DMS79 (cell line): ENCODE results near the gene SIPA1L3.
"Not testable (repeated sequence)": the region's sequence is repeated elsewhere in the genome, so short reads cannot be mapped to it uniquely, and the experiment has no call there.

Experiments
- DNase-seq: peaks from one replicate; lab custom pipeline; 2025; lab: John Stamatoyannopoulos, UW

SIPA1L3 gene

GRCh38 chr19:38213469-38213868, 306.5 kb downstream of the SIPA1L3 start:
- DNase-seq = no peak

DNA sequence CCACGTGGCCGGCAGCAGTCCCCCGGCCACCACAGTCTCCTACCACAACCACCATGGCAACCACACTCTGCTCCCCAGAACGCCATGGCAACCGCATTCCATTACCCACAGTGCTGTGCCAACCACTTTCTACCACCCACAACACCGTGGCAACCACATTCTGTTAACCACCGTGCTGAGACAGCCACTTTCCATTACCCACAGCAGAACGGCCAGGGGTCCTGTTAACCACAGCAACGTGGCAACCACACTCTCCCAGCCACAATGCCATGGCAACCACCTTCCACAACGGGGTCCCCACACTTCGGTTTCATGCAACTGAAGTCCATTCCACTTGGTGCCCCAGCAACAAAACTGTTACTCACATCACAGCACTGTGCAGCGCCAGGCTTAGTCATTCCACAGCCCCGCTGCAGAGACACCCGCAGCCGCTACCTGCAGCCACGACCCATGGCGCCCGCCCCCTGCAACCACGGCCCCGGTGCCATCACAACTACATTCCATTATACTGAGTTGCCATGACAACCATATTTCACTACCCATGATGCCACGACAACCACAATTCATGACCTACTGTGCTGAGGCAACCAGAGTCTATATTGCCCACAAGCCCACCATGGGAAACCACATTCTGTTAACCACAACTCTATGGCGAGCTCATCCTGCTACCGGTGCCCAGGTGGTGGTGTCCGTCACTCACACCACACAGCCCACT, 307.1 kb downstream of the SIPA1L3 start:
- no peak for DNase-seq

DNA sequence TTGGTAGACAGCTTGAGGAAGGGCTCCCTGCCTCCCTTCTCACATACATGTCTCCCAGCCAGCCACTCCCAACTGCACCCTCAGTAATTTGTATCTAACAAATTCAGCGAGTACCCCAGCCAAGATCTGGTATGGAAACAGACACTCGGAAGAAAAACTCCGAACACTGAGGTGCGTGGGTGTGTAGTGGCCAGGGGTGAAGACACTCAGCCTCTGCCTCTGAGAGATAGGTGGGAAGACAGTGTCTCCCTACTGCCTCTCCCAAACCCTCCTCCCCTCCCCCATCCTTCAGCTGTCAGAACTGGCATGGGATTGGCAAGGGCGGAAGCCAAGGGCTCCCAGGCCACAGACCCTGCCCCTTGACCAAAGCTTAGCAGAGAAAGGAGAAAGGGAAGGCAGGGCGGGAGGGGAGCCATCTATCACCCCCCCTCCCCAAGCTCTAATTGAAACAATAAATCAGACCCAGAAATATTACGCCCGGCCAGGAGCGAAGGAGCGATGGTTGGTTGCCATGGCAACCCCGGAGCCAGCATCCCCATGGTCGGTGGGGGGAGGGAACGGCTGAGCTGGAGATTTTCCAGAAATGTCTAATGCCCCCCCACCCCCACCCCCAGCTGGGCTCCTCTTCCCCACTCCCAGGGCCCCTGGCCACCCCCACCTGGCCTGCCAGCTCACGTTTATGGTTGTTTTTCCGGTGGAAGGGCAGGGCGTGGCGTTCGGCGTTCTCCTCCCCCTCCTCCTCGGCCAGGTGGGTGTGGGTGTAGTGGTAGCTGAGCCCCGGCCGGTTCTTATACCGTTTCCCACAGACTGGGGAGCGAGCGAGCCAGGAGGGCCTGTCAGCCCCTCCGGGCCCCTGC, 310.0 kb downstream of the SIPA1L3 start:
- DNase-seq = no peak

GRCh38 chr19:38218204-38218603, 311.2 kb downstream of the SIPA1L3 start:
- DNase-seq = no peak

GRCh38 chr19:38219221-38219620, 312.2 kb downstream of the SIPA1L3 start:
- DNase-seq = no peak

DNA sequence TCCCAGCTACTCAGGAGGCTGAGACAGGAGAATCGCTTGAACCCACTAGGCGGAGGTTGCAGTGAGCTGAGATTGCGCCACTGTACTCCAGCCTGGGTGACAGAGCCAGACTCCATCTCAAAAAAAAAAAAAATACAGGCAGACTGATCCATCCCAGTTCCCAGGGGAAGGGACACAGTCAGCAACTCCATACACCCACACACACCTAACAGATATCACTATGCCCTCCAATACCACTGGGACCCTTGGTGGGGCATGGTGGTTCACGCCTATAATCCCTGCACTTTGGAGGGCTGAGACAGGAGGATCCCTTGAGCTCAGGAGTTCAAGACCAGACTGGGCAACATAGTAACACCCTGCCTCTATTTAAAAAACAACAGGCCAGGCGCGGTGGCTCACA, 314.4 kb downstream of the SIPA1L3 start:
- DNase-seq = no peak

DNA sequence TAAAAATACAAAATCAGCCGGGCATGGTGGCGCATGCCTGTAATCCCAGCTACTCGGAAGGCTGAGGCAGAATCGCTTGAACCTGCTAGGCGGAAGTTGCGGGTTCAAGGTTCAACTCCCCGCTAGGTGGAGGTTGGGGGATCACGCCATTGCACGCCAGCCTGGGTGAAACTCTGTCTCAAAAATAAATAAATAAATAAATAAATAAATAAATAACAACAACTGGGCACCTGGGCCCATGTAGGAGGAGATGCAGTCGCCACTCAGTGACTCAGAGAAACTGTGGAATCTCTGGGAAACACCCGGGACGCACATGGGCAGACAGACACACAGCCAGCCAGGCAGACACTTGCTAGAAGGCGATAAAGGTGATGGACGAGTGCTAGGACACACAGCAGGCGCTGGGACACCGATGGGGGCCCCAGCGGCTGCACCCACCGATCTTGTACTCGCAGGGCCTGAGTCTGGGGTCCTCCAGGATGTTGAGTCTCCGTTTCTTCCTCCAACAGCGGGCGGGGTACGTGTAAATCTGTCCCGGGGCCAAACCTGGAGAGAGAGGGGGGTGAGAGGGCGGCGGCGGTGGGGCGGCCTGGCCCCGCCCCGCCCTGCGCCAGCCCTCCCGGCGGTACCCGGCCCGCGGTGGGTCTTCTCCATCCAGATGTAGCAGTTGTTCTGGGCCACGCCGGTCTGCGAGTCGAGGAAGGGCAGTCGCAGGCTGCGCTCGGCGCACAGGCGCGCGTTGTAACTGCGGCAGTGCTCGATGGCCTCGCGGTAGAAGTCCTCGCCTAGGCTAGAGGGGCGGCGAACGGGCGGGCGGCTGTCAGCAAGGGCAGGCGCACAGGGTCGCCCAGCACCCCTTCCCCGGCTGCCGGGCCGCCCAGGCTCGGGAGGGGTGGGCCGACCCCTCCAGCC, 315.2 kb downstream of the SIPA1L3 start:
- DNase-seq = no peak

DNA sequence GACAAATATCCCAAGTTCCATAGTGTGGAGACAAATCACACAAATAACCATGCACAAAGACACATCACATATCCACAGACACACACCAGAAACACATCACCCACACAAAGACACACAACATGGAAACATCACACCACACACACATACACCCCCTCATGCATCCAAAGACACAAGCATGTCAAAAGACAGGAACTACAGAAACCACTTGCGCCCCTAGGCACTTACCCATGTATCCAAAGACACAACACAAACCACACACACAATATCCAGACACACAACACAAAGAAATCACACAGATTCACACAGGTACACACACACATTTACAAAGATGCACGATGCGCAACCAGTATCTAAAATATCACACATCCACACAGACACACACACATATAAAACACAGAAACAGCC, 316.1 kb downstream of the SIPA1L3 start:
- DNase-seq = no peak

- DNase-seq = no peak
Measured at GRCh38 chr19:38223617-38224013, 316.6 kb downstream of the SIPA1L3 start.

- DNase-seq = peak; percentile 49
Measured at GRCh38 chr19:38224014-38224862, 317.2 kb downstream of the SIPA1L3 start, which contains the start of gene DPF1. Gene DPF1, minus strand, starts transcription at chr19:38224222. Its CDS starts 80 bp downstream, at chr19:38224142.

DNA sequence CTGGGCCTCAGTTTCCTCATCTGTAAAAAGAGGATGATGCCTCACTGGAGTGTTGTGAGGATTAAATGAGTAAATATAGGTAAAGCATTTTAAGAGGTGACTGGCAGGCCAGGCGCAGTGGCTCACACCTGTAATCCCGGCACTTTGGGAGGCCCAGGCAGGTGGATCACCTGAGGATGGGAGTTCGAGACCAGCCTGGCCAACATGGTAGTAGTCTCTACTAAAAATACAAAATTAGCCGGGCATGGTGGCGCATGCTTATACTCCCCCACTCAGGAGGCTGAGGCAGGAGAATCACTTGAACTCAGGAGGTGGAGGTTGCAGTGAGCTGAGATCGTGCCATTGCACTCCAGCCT, 317.8 kb downstream of the SIPA1L3 start:
- not testable (repeated sequence) for DNase-seq

DNA sequence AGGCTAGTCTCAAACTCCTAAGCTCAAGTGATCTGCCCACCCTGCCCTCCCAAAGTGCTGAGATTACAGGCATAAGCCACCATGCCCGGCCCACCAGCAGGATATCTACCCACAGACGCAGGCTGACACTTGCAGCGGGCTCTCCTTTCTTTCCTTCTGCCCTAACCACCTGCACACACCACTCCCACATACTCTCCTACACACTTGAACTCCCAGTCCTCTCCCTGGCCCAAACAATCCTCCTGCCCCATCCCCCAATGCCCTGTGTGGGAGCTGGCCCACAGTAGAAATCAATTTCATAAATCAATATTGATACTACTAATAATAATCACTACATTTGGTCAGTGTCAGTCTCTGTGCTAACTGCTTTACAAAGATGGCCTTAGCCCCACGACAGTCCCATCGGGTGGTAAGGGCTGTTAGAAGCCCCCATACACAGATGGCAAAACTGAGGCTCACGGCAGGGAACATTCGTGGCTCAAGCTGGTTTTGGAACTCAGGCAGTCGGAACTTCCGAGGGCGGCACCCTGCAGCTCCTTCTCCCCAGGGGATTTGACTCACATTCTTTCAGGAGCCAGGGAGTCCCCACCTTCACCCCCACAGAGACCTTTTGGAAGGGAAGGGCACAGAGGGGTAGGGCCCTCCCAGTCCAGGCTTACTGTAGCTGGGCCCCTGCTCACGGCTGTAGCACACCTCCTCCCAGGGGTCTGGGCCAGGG, 320.4 kb downstream of the SIPA1L3 start:
- no peak for DNase-seq

DNA sequence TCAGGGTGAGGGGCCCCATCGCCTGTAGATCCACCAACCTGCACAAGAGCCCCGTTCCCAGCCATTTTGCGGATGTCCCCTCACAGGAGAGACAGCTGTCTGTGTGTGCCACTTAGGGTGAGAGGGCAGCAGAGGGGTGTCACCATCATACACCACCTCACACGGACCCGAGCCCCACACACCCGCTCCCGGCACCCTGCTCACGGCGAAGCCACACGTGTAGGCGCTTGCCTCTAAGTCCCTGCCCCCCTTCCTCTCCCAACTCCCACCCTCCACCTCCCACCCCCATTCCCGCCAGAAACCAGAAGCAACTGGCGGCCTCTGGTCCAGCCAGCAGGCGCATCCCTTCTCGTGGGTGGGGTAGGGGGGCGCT, 321.0 kb downstream of the SIPA1L3 start:
- no peak for DNase-seq

- peak; percentile 37 for DNase-seq
Measured at GRCh38 chr19:38228491-38229439, 321.8 kb downstream of the SIPA1L3 start.

DNA sequence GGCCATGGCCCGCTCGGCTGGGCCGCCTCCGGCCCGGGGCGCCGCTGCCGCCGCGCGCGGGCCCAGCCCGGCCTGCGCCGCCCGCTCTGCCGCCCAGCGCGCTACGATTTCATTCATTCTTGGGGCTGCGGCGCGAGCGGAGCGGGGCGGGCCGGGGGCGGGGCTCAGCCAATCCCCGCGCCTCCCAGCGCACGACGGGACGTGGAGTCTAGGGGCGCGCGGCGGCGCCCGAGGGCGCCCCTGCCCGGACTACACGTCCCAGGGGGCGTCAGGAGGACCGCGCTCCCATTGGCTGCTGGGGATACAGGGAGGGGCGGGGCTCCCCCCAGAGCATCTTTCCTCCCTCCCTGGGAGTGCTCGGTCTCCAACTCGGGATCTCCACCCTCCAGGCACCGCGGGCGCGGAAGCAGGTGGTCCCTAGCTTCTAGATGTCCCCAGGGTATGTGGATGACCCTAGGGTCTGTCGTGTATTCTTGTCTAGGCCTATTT, 322.6 kb downstream of the SIPA1L3 start:
- DNase-seq = peak; percentile 75

- DNase-seq = not testable (repeated sequence)
Measured at GRCh38 chr19:38230506-38231133, 323.6 kb downstream of the SIPA1L3 start.

GRCh38 chr19:38231918-38232317, 324.9 kb downstream of the SIPA1L3 start:
- no peak for DNase-seq

DNA sequence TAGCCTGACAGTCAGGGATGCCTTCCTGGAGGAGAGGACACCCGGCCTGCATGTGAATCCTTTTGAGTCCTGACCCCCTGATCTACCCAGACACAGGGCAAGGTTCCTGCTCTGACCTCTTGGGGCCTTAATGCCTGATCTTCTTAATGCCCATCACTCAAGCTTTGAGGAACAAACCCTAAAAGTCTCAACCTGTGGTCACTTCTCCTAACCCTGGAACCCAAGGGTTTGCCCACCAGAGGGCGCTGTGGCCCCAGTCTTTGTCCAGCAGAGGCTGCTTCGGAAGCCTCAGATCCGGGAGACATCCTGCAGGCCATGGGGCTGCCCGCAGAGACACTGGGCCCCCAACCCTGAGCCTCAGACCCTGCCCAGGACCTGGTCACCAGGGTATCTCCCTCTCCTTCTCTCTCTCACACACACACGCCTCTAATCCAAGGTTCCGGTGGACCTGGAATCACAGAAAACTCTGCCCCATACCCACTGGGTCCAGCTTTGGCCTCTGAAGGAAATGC, 326.8 kb downstream of the SIPA1L3 start:
- DNase-seq = no peak

- DNase-seq = no peak
Measured at GRCh38 chr19:38234615-38235014, 327.6 kb downstream of the SIPA1L3 start.
